GM19468 (cell line): ENCODE data around the gene AQP12A.
"Not testable (repeated sequence)": the region's sequence is repeated elsewhere in the genome, so short reads cannot be mapped to it uniquely, and the experiment has no call there.

Experiments used
- ATAC-seq: cut with Tn5 transposase; IDR thresholded peaks from one replicate; pipeline ENCODE4 v1.9.1; 2021; ENCODE audit warnings: mild to moderate bottlenecking, moderate library complexity, moderate number of reproducible peaks; ENCODE audit not compliant: unreplicated experiment; ENCODE audit errors: extremely low read depth

AQP12A gene

DNA sequence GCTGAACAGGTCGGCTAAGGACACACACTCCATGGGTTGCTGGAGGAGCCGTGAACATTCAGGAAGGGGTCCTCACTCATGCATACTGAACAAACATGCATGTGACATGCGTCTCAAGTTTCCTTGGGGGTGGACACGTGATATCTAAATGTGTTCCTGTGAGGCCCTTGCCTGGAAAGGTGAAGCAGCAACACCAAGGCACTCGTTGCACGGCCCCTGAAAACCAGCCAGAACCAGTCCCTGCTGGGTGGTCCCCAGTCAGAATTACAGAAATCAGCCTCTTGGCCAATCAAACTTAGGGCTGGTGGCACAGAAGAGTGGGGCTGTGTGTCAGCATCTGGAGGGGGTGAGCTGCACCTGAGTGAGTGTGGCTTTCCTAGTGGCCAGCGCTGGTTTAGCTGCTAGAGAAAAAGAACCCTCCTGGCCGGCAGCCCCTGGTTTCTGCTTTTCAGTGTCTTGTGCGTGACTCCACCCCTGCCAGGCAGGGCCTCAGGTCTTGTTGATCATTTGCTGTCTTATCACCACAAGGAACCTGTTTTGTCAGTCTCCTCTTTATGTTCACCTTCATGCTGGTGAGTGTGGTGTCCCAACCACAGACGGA lies 5.8 kb upstream of the AQP12A start:
- ATAC-seq = no peak

DNA sequence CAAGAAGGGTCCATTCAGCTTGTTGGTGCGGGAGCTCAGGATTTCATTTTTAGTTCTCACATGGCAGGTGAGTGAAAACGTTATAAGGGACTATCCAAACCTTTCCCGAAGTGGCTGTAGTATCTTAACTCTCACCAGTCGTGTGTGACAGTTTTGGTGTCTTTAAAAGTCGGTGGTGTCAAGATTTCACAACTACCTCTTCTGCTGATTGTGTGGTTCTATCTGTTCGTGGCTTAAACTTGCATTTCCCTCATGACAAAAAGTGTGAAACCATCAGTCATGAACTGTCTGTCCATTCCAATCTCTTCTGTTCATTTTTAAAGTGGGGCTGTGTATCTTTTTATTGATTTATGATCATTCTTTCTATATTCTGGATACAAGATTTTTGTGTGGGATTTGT lies 5.2 kb upstream of the AQP12A start:
- no peak for ATAC-seq

DNA sequence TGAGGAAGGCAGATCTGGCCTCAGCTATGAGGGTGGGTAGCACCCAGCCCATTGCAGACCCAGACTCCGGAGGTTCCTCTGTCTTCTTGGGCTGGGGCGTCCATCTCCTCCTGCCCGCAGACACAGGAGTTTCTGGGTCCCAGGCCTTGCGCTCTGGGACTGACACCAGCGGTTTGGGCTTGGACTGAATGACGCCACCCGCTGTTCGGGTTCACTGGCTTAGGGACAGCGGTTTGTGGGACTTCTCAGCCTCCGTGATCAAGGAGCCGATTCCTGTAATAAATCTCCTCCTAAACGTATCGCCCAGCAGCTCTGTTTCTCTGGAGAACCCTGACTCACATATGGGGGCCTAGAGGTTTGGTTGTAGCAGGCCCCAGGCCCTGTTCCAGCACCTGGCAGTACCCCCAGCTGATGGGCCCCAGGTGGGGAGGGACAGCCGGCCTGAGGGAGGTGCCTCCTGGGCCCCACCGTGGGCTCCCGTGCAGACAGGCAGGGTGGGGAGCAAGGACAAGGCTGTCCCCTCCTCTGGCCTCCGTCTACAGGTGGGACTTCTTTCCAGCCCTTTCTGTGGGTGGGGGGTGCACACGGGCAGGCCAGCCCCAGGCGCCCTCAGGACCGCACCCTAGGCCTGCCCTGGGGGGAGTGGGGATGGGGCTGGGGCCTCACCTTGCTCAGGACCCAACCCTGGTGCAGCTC lies 4.5 kb upstream of the AQP12A start:
- no peak for ATAC-seq

DNA sequence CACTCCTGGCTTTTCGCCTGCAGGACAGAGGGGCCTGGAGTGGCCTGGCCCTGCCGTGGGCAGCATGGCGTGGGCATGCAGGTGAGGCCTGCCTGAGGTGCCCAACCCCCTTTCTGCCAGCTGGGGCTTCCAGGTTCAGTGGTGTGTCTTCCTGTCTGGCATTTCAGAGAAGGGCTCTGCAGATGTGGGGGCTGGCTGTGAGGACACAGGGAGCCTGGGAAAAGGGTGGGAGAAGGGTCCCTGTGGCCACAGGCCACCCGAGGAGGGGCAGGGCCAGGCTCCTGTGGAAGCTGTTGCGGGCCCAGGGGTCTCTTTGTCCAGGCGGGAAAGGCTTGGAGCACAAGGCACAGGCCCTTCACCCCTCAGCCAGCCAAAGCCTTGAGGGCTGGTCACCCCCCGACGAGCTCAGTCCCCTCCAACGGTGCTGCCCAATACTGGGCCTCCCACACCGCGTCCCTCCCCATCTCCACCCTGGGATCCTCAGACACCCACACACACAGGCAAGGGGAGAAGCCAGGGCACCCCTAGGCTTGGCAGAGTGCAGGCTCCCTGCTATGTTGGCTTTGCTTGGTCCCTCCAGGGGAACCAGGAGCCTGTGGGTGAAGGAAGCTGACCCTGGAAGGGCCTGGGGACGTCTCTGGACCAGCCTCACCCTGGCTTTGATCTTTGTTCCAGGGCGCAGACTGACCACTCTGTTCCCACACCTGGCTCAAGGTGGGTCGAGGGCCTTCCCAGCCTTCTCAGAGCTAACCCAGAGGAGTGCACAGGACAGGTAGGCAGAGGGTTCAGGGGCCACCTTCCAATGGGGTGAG lies 3.7 kb upstream of the AQP12A start:
- no peak for ATAC-seq

DNA sequence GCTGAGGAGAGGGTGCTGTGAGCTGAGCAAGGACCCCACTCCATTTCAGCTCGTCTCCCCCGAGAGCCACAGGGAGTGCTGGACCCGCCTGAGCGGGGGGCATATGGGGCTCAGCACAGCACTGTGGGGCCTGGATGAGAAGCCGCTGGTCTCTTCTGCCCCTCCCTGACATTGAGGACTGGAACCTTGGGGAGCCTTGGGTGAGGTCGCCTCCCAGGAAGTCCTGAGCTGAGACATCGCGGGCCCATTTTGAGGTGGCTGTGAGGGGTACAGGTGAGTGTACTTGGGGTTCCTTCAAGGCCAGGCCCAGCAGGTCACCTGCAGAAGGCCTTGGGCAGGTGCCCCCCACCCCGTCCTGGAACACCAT lies 3.1 kb upstream of the AQP12A start:
- ATAC-seq = no peak

DNA sequence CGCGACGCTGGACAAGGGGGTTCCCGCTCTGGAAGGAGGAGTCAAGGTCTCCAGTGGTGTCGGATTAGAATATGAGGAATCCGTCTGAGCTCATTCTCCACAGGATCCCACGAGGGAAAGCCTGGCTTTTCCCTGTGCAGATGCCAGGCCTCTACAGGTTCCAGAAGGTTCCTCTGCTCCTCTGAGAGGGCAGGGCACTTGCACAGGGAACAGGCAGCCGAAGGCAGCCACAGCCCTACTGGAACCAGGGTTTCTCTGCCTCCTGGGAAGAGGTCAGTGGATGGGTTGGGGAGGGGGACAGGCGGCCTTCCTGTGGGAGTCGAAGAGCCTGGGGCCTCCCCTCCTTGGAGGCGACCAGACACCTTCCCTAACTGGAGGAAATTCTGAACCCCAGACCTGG lies 1.7 kb upstream of the AQP12A start:
- ATAC-seq = no peak

DNA sequence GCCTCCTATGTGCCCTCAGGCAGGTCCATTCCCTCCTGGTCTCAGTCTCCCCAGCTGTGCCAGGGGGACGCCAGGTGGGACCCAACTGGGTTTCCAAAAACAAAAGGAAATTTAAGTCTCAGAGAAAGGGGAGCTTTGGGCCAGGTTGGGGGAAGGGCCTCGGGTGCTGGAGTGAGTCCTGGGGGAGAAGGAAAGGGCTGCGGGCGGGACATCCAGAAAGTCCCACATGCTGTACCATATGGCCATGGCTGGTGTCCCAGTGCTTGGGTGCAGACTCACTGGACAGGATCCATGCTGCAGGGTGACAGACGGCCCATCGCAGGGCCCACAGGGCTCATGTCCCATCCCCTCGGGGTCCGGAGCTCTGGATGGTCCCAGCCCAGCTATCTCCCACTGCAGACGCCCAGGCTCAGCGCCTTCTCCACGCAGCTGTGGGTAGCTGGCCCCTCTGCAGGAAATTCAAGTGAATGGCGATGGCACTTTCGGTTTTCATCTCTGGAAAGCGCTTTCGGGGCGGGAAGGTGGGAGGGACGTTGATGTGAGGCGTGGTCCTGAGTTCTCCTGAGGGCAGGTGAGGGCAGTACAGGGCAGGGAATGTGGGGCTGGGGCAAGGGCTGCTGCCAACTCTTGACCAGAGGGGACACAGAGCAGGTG lies 1.1 kb upstream of the AQP12A start:
- ATAC-seq = not testable (repeated sequence)

DNA sequence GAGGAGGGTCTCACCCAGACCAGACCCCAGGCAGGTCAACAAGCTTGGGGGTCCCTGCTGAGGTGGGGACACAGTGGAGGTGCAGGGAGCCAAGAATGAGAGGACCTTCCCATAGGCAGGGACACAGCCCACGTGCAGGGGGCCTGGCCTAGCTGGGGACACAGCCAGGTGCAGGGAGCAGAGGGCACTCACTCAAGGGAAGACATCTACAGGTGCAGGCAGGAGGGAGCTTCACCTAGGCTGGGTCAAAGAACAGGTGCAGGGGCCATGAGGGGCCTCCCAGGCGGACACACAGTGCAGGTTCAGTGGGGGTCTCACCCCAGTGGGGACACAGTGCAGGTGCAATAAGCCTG lies 615 bp upstream of the AQP12A start:
- not testable (repeated sequence) for ATAC-seq

DNA sequence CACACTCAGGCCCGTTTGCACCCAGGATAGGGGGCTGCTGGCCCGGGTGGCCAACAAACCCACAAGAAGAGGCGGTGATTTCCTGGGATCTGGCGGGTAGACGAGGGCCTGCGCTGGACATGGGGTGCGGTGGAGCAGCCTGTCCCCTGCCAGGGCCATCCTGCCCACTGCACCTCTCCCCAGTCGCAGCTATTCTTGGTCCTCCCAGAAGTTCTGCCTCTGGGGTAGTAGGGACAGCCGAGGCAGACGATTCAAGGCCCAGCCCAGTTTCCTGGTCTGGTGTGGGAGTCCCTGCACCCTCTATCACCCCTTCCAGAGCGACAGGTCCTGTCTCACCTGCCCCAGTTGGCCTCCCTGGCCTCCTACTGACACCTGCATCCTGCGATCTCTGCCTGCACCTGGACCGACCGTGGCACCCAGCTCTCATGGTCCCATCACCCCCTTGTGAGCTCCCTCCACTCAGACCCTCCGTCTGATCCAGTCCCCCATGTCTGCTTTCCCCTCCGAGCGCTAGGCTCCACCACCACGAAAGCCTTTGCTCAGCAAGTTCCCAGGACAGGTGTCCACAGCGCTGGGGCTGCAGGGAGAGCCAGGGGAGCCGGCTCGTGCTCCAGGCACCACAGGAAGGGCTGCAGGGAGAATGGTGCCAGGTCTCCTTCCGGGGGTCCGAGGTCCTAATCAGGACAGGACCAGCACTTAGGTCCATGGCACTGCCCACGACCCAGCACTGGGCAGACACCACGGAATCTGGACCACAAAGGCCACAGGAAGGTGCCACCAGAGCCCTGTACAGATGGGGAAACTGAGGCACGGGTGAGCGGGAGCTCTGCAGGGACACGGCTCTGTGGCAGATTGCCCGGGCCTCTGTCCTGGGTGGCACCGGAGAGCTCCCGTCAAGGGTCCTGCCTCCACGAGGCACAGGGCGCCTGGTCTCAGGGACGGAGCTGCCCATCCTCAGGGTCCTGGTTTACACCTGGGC lies 1.2 kb downstream of the AQP12A start:
- not testable (repeated sequence) for ATAC-seq

DNA sequence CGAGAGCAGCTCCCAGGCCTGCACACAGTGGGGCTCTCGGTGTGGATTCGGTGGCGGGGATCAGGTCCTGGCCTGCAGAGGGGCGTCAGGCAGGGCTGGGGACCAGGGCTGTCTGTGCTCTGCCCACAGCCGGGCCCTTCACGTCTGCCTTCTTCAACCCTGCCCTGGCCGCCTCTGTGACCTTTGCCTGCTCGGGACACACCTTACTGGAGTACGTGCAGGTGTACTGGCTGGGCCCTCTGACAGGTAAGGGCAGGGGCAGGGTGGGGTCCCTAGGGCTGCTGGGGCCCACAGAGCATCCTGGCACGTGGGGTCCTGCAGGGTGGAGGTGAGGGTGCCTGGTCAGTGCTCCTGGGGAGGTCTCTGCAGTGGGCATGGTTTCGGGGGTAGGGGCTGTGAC lies 2.6 kb downstream of the AQP12A start:
- ATAC-seq = not testable (repeated sequence)

DNA sequence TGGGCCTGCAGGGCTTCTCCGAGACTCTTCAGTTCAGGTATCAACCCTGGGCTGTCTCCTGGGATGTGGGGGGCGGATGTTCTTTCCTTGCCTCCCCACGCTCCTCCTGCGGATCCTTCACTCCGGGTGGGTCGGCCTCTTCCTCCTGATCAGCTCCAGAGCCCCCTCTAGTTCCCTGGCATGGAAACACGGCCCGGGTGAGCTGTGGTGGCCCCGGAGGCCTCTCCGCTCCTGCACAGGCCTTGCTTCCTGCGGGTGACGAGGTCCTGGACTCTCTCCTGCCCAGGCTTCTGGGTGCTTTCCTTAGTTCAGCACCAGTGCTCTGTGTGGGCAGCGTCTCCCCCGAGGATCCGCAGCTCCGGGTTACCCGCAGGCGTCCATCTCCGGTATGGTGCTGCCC lies 3.9 kb downstream of the AQP12A start:
- ATAC-seq = not testable (repeated sequence)

DNA sequence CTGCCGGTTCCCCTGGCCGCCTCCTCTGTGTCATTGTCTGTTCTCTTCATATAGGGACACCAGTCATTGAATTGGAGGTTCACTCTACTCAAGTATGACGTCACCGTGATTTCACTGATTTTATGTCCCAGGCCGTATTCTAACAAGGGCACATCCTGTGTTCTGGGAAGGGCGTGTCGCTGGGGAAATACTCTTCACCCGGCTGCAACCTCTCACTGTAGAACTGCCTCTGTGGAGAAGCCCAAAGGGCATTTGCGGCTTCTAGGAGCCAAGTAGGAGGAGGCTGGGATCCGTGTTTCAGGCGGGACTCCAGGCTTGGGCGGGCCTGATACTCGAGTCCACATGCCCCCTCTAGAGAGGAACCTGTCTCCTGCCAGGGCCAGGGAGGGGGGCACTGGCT lies 4.8 kb downstream of the AQP12A start:
- not testable (repeated sequence) for ATAC-seq

DNA sequence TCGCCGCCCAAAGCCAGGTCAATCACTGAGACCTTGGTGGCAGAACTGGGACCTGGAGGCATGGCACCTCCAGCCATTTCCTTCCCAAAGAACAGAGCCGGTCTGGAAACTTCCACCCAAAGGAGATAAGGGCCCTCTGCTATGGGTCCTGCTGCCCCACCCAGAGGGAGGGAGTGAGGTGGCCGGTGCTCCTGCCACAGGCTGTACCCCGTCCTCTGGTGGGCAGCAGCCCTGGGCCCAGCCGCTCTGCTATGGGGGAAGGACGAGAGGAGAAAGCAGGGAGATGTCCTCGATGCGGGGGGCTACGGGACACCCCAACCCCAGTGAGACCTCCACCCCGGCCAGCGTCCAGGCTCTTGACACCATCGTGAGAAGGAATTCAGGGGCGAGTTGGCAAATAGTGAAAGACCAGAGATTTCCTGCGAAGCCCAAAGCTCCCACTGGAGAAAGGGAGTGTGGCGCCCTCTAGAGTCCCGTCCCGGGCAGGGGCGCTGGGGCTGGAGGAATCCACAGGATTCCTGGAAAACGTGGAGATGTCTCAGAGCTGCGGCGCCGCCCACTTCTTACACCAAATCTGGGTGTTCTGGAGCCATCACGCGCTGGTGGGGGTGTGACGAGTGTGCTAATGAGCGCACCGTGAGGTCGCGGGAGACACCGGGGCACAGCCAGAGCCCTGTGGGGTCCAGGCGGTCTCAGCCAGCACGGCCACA lies 7.3 kb downstream of the AQP12A start:
- ATAC-seq = not testable (repeated sequence)

DNA sequence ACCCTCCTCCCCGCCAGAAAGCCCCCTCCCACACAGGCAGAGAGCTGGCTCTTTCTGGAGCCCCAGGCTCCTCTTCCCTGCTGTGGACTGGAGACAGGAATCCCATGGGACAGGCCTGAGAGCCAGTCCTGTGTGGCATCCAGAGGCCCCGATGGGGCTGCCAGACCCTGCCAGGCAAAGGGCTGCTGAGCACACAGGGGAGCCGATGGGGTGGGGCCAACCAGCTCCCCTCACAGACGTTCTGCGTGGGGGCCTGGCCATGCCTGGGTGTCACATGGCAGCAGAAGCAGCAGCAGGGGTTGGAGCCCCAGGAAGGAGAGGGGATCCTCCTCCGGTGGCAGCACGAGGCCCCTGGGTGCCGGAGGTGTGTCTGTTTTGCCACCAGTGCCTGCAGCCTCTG lies 8.2 kb downstream of the AQP12A start:
- not testable (repeated sequence) for ATAC-seq

DNA sequence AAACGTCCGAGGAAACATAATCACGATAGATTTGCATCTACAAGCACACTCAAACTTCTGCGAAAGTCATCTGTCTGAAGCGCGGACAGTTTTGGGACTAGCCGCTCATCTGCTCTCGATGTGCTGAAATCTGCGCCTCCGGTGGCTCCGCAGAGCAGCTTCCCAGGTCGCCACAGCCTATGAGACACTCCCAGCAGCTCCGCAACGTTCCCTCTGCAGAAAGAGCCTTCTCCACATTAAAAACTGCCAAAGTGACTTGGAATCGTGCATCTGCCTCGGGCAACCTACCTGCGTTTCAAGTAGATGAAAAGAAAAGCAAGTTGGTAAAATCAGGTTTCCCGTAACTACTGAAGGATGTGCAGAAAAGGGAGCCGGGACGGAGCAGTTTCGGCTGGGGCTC lies 8.9 kb downstream of the AQP12A start:
- not testable (repeated sequence) for ATAC-seq

DNA sequence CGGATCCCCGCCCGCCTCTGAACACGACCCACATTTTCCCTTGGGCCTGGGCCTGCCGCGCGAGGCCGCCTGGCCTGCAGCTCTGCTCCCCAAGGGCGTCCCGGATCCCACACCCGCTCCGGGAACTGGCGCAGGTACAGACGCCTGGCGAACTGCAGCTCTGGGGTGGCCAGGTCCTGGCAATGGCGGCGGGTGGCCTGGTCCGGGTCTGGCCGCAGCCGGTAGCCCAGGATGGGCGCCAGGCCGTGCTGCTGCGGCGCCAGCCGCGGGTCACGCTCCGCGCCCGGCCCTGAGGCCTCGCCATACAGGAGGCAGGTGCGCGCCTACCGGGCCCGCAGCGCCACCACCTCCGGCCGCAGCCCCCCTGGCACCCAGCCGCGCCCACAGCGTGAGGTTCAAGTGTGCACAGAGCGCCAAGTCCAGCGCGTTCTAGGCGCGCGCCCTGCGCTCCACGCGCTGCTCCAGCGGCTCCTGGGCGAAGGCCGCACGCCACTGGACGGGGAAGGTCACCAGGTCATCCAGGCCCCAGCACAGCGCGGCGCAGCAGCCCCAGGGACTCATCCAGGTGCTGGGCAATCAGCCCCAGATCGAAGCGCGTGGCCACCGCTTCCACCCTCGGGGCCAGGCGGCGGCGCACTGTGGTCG lies 9.5 kb downstream of the AQP12A start:
- no peak for ATAC-seq

DNA sequence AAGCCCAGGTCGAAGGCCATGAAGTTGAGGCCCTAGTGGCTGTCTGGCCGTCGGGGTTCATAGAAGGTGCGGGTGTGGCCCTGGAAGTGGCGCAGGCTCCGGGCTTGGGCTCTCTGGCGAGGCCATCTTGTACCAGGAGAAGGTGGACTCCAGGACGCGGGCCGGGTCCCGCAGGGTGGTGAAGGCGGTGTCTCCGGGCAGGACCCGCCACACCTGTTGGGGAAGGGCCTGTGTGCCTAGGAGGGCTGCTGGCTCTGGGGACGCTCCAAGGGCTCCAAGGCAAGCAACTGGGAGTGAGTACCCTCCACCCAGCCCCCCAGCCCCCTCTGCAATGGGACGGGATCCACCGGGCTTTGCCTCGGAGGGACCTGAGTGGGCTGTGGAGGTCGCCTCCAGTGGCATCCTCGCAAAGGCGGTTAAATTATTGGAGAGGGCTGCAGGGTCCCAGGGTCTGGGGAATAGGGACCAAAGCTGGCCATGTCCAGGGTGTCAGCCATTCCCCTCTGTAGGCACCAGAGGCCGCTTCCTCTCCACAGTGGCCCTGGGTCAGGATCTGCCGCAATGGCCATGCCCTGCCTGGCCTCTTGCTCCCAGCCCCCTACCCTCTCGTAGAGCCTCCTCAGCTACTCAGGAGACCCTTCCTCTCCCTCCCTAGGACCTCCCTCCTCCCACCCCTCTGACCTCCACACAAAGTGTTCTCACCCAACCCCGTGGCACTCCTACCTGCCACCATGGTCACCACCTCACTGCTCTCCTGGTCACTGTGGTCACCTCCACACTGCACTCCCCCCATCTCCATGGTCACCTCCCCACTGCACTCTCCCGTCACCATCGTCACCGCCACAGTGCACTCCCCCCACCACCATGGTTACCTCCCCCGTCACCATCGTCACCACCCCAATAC lies 10.3 kb downstream of the AQP12A start:
- ATAC-seq = no peak

DNA sequence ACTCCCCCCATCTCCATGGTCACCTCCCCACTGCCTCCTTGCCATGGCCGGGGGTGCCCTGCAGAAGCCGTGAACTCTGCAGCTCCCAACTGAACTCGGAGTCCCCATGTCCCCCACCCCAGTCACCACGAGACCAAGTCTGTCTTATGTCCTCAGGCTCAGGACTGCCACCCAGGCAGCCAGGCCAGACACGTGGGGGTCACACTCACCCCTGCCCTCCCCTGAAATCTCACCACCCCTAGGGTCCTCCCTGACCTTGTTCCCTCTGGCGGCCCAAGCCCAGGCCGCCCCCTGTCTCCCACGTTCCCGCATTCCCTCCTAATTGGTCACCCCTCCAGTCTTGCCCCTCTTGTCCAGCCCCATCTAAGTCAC lies 11.0 kb downstream of the AQP12A start:
- no peak for ATAC-seq
